Kidney (tissue), 14 donors: Measurements from ENCODE around the gene ZMYND19. TPM values are rescaled to one million over a fixed set of nuclear protein-coding genes. Genes with fewer than 3 reads are reported as not detected.
A peak's percentile ranks its signal among the peaks of the same experiment; 100 is the strongest.

Experiments
- DNase-seq, 5 donors: peaks; one replicate each; pipeline ENCODE4 v3.0.0-alpha.2; 2013 to 2020
- FAIRE-seq: peaks from 2 replicates; lab custom pipeline; 2012; peaks lifted over from hg19 to GRCh38; lab: Jason Lieb, UNC
- H3K27ac ChIP-seq, 2 donors: one replicate each; pipeline ENCODE4 v1.7.0; 2013; ENCODE audit warnings: low read depth in 2 of 2, low read length in 2 of 2, inconsistent platforms in 1 of 2
- H3K27me3 ChIP-seq: one replicate; pipeline ENCODE4 v1.7.1; 2013; ENCODE audit warnings: low read length, inconsistent platforms; ENCODE audit not compliant: control insufficient read depth, insufficient read depth
- H3K36me3 ChIP-seq, 3 donors: one replicate each; pipeline versions ENCODE4 v1.7.0 to v1.7.1; 2013; ENCODE audit warnings: low read length in 3 of 3, control low read depth in 1 of 3, inconsistent platforms in 1 of 3; ENCODE audit not compliant: insufficient read depth in 3 of 3, control insufficient read depth in 2 of 3
- H3K4me1 ChIP-seq, 3 donors: one replicate each; pipeline versions ENCODE4 v1.7.0 to v1.7.1; 2013; ENCODE audit warnings: low read length in 3 of 3, inconsistent platforms in 1 of 3, low read depth in 1 of 3; ENCODE audit not compliant: control insufficient read depth in 2 of 3, insufficient read depth in 2 of 3
- H3K4me3 ChIP-seq, 3 donors: one replicate each; pipeline versions ENCODE4 v1.7.0 to v1.8.1; 2013; ENCODE audit warnings: low read length in 3 of 3, control low read depth in 1 of 3, inconsistent platforms in 1 of 3
- H3K9ac ChIP-seq, 3 donors: one replicate each; pipeline versions ENCODE4 v1.7.0 to v1.7.1; 2013; ENCODE audit warnings: low read length in 3 of 3, control low read depth in 1 of 3, inconsistent platforms in 1 of 3
- H3K9me3 ChIP-seq, 3 donors: one replicate each; pipeline versions ENCODE4 v1.7.0 to v1.7.1; 2013; ENCODE audit warnings: low read length in 3 of 3, control low read depth in 1 of 3, inconsistent platforms in 1 of 3; ENCODE audit not compliant: control insufficient read depth in 2 of 3, insufficient read depth in 1 of 3
- CTCF ChIP-seq: IDR thresholded peaks from 3 replicates; pipeline ENCODE4 v1.5.1; 2012; ENCODE audit warnings: mild to moderate bottlenecking, moderate library complexity, borderline replicate concordance; ENCODE audit not compliant: insufficient read depth; ENCODE audit errors: extremely low read depth
- intact Hi-C: fragments of 100-400 bp; cut with DNase I; formaldehyde crosslinking; loops from one replicate; pipeline ENCODE4 v1.11.1; 2022
- polyA plus RNA-seq: library from polyadenylated mRNA; stranded (reverse); fragments of 350-450 nt; fragmentation: Illumina TruSeq; extraction: RNeasy Lipid Tissue Mini Kit (QIAGEN cat#74804); gene quantifications from one replicate; pipeline ENCODE4 v1.2.3, GENCODE V29; 2014; ENCODE audit warnings: low read depth, low replicate concordance; ENCODE audit not compliant: insufficient read depth
- total RNA-seq: library from RNA; stranded (reverse); fragmentation: NEBNext Ultra II Directional; extraction: Animal tissue kit (Norgen Biotek cat#: 25700); gene quantifications from one replicate; pipeline ENCODE4 v1.2.1, GENCODE V29; 2021
- donor health status: control.
- donor health status: control.
- donor health status: control.
- donor health status: control.
- donor health status: control.
- donor health status: DM: yes; HTN: yes; CAD: no.
- donor health status: Normal renal cell carcinoma (clear cell type).

Gene ZMYND19
- total and polyA plus RNA-seq, 2 donors from 2014 or later = 13.5 to 19.1 TPM

GRCh38 chr9:137593176-137593575 is 2.9 kb upstream of the ZMYND19 start:
- TF ChIP-seq CTCF = no peak
- FAIRE-seq (no peak), DNase-seq (no peak)
- Histone ChIP-seq H3K36me3 (peaks cover 0 to under 1% (median 0%) of the 10 kb centered on the region in 3 donors), H3K27ac (no peak overlapping the region), H3K9me3 (no peaks in the 10 kb centered on the region), H3K4me3 (no peak overlapping the region), H3K4me1 (peaks cover 0 to 10% (median 4%) of the 10 kb centered on the region in 3 donors), H3K27me3 (no peaks in the 10 kb centered on the region), H3K9ac (no peak overlapping the region)
- intact Hi-C loops = no loop called here

GRCh38 chr9:137592767-137593166 is 2.5 kb upstream of the ZMYND19 start:
- no peak overlapping the region for H3K27ac ChIP-seq
- H3K9me3 ChIP-seq = no peaks in the 10 kb centered on the region
- intact Hi-C loops = no loop called here
- FAIRE-seq (no peak), DNase-seq (no peak)
- peaks cover 0 to 5% (median 0%) of the 10 kb centered on the region in 3 donors for H3K36me3 ChIP-seq
- H3K4me1 ChIP-seq = peaks cover 0 to 10% (median 4%) of the 10 kb centered on the region in 3 donors
- TF ChIP-seq CTCF = no peak
- no peaks in the 10 kb centered on the region for H3K27me3 ChIP-seq
- no peak overlapping the region for H3K4me3 ChIP-seq
- no peak overlapping the region for H3K9ac ChIP-seq

GRCh38 chr9:137590123-137590468 is 216 bp downstream of the ZMYND19 start:
- intact Hi-C loops = no loop called here
- FAIRE-seq (no peak), DNase-seq (peak in 1 of 5 donors; percentile 58)
- Histone ChIP-seq H3K9ac (no peak overlapping the region), H3K4me1 (peaks cover 0 to 10% (median 4%) of the 10 kb centered on the region in 3 donors), H3K27ac (no peak overlapping the region), H3K9me3 (no peaks in the 10 kb centered on the region), H3K36me3 (peaks cover 0 to 18% (median 0%) of the 10 kb centered on the region in 3 donors), H3K4me3 (no peak overlapping the region), H3K27me3 (no peaks in the 10 kb centered on the region)
- TF ChIP-seq CTCF = no peak
